ENCODE data around the gene CLDN14. TPM values are rescaled to one million over a fixed set of nuclear protein-coding genes. Genes with fewer than 3 reads are reported as not detected.

CLDN14 gene
- total and polyA plus RNA-seq, 2 experiments from 2014 or later, result 0.53 to 2.2 TPM

- Histone ChIP-seq H3K9me2 (replicated peaks; ENCODE audit: insufficient read depth) (no peaks in the 10 kb centered on the region), H3K4me2 (no peak overlapping the region), H3K79me2 (no peaks in the 10 kb centered on the region), H3K27me3 (no peaks in the 10 kb centered on the region), H2AFZ (no peak overlapping the region), H3K4me3 (no peak overlapping the region), H3K36me3 (replicated peaks; ENCODE audit: insufficient read depth, low read depth) (no peaks in the 10 kb centered on the region), H3K27ac (no peak overlapping the region), H3K4me1 (ENCODE audit: insufficient read depth) (peaks cover 10% of the 10 kb centered on the region), H3K9me3 (ENCODE audit: low read depth) (no peaks in the 10 kb centered on the region), H4K20me1 (ENCODE audit: insufficient read depth, poor library complexity, severe bottlenecking) (no peaks in the 10 kb centered on the region)
- no peak for TF ChIP-seq CTCF (IDR thresholded peaks at IDR 0.05; ENCODE audit: poor library complexity)
- no peak for TF ChIP-seq EZH2phosphoT487 (IDR thresholded peaks at IDR 0.05; ENCODE audit: low read depth, severe bottlenecking, unreplicated experiment)
- TF ChIP-seq EZH2 (IDR thresholded peaks at IDR 0.05; ENCODE audit: borderline replicate concordance), result no peak
- DNase-seq (ENCODE audit: low spot score), result no peak
- 77% methylated on average over 10 of the region's 10 CpGs for WGBS (ENCODE audit: low lambda C conversion rate, missing lambda C conversion rate)
Measured at GRCh38 chr21:36463991-36464390, 15.9 kb downstream of the CLDN14 start.

- H3K27ac ChIP-seq, result no peak overlapping the region
- no peaks in the 10 kb centered on the region for H3K9me3 ChIP-seq (ENCODE audit: low read depth)
- TF ChIP-seq EZH2 (IDR thresholded peaks at IDR 0.05; ENCODE audit: borderline replicate concordance), result no peak
- no peak overlapping the region for H3K4me2 ChIP-seq
- H2AFZ ChIP-seq, result no peak overlapping the region
- H3K79me2 ChIP-seq, result no peaks in the 10 kb centered on the region
- H4K20me1 ChIP-seq (ENCODE audit: insufficient read depth, poor library complexity, severe bottlenecking), result no peaks in the 10 kb centered on the region
- H3K4me3 ChIP-seq, result no peak overlapping the region
- no peaks in the 10 kb centered on the region for H3K9me2 ChIP-seq (replicated peaks; ENCODE audit: insufficient read depth)
- DNase-seq (ENCODE audit: low spot score), result no peak
- H3K36me3 ChIP-seq (replicated peaks; ENCODE audit: insufficient read depth, low read depth), result no peaks in the 10 kb centered on the region
- WGBS (ENCODE audit: low lambda C conversion rate, missing lambda C conversion rate), result 84% methylated on average over 10 of the region's 10 CpGs
- peaks cover 10% of the 10 kb centered on the region for H3K4me1 ChIP-seq (ENCODE audit: insufficient read depth)
- no peaks in the 10 kb centered on the region for H3K27me3 ChIP-seq
Measured at GRCh38 chr21:36463204-36463603, 16.7 kb downstream of the CLDN14 start.

DNA sequence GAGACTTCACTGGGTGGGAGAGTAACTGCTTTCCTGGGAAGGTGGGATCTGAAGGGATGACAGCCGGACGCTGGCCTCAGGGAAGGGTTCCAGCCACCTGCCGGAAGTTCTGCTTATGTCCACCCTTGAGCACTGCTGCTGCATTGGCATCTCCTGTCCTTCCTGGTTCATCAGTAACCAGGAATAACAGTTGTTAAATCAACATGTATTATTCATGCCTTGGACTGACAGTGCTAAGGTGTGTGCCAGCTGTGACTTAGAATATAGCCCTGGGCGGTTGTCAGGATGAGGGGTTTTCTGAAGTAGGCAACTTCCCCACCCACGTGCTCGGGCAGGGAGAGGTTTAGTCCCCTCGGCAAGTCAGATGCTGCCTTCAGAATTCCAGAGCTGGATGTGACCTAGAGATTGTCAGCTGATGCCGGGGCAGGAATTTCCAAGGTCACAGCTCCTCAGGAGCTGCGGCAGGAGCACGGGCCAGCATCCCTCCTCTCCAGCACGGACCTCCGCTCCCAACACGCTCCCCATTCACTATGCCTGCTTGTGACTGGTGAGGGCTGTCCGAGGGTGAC, 17.9 kb downstream of the CLDN14 start:
- no peak for DNase-seq (ENCODE audit: low spot score)
- H3K79me2 ChIP-seq, result no peaks in the 10 kb centered on the region
- TF ChIP-seq CTCF (IDR thresholded peaks at IDR 0.05; ENCODE audit: poor library complexity) (no peak), EZH2 (IDR thresholded peaks at IDR 0.05; ENCODE audit: borderline replicate concordance) (no peak), EZH2phosphoT487 (IDR thresholded peaks at IDR 0.05; ENCODE audit: low read depth, severe bottlenecking, unreplicated experiment) (no peak)
- no peaks in the 10 kb centered on the region for H4K20me1 ChIP-seq (ENCODE audit: insufficient read depth, poor library complexity, severe bottlenecking)
- no peak overlapping the region for H2AFZ ChIP-seq
- peaks cover 10% of the 10 kb centered on the region for H3K4me1 ChIP-seq (ENCODE audit: insufficient read depth)
- no peak overlapping the region for H3K4me2 ChIP-seq
- no peaks in the 10 kb centered on the region for H3K36me3 ChIP-seq (replicated peaks; ENCODE audit: insufficient read depth, low read depth)
- H3K9me2 ChIP-seq (replicated peaks; ENCODE audit: insufficient read depth), result no peaks in the 10 kb centered on the region
- H3K27me3 ChIP-seq, result no peaks in the 10 kb centered on the region
- no peak overlapping the region for H3K4me3 ChIP-seq
- H3K9me3 ChIP-seq (ENCODE audit: low read depth), result no peaks in the 10 kb centered on the region
- H3K27ac ChIP-seq, result no peak overlapping the region
- WGBS (ENCODE audit: low lambda C conversion rate, missing lambda C conversion rate), result 63% methylated on average over 14 of the region's 14 CpGs

DNA sequence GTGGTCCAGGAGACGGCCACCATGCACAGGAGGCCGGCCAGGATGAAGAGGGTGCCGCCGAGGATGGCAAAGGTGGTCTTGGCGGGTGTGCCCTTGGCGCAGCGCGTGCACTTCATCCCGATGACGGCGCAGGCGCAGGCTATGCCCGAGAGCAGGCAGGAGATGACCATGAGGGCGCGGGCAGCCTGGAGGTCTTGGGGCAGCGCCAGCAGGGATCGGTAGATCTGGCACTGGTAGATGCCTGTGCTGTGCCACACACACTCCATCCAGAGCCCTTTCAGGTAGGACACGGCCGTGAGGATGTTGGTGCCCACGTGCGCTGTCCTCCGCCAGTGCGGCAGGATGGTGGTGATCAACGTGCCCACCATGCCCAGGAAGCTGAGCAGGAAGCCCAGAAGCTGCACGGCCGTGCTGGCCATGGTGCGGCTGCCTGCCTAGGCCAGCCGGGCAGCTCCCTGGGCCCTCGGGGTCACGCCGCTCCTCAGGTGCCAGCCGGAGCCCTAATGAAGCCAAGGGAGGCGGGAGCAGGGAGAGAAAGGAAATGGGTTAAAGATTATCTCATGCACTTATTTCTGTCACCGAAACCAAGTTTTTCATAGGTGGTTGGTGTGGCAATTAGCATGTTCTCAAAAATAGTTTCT, 18.5 kb downstream of the CLDN14 start:
- H3K27ac ChIP-seq, result no peak overlapping the region
- peaks cover 10% of the 10 kb centered on the region for H3K4me1 ChIP-seq (ENCODE audit: insufficient read depth)
- DNase-seq (ENCODE audit: low spot score), result no peak
- no peak for TF ChIP-seq CTCF (IDR thresholded peaks at IDR 0.05; ENCODE audit: poor library complexity)
- TF ChIP-seq EZH2phosphoT487 (IDR thresholded peaks at IDR 0.05; ENCODE audit: low read depth, severe bottlenecking, unreplicated experiment), result no peak
- no peak for TF ChIP-seq EZH2 (IDR thresholded peaks at IDR 0.05; ENCODE audit: borderline replicate concordance)
- no peaks in the 10 kb centered on the region for H3K36me3 ChIP-seq (replicated peaks; ENCODE audit: insufficient read depth, low read depth)
- H3K79me2 ChIP-seq, result no peaks in the 10 kb centered on the region
- no peak overlapping the region for H3K4me3 ChIP-seq
- no peak overlapping the region for H2AFZ ChIP-seq
- H3K9me3 ChIP-seq (ENCODE audit: low read depth), result no peaks in the 10 kb centered on the region
- H3K9me2 ChIP-seq (replicated peaks; ENCODE audit: insufficient read depth), result no peaks in the 10 kb centered on the region
- H4K20me1 ChIP-seq (ENCODE audit: insufficient read depth, poor library complexity, severe bottlenecking), result no peaks in the 10 kb centered on the region
- no peak overlapping the region for H3K4me2 ChIP-seq
- WGBS (ENCODE audit: low lambda C conversion rate, missing lambda C conversion rate), result 92% methylated on average over 34 of the region's 34 CpGs
- H3K27me3 ChIP-seq, result no peaks in the 10 kb centered on the region
